ENCODE results near the gene ZNF543. TPM values are rescaled to one million over a fixed set of nuclear protein-coding genes. Genes with fewer than 3 reads are reported as not detected.

The ZNF543 gene
- total RNA-seq, 1 donor from 2014 or later, result 10.5 TPM

DNA sequence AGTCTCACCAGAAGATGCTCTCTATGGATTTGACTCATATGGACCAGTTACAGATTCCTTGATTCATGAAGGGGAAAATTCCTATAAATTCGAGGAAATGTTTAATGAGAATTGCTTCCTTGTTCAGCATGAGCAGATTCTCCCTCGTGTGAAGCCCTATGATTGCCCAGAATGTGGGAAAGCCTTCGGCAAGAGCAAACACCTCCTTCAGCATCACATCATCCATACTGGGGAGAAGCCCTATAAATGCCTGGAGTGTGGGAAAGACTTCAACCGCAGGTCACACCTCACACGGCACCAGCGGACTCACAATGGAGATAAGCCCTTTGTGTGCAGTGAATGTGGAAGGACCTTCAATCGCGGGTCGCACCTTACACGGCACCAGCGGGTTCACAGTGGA is 29.3 kb upstream of the ZNF543 start:
- H3K27me3 Mint-ChIP-seq, result no peaks in the 10 kb centered on the region
- TF ChIP-seq, protein P1, sequence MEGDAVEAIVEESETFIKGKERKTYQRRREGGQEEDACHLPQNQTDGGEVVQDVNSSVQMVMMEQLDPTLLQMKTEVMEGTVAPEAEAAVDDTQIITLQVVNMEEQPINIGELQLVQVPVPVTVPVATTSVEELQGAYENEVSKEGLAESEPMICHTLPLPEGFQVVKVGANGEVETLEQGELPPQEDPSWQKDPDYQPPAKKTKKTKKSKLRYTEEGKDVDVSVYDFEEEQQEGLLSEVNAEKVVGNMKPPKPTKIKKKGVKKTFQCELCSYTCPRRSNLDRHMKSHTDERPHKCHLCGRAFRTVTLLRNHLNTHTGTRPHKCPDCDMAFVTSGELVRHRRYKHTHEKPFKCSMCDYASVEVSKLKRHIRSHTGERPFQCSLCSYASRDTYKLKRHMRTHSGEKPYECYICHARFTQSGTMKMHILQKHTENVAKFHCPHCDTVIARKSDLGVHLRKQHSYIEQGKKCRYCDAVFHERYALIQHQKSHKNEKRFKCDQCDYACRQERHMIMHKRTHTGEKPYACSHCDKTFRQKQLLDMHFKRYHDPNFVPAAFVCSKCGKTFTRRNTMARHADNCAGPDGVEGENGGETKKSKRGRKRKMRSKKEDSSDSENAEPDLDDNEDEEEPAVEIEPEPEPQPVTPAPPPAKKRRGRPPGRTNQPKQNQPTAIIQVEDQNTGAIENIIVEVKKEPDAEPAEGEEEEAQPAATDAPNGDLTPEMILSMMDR (IDR thresholded peaks at IDR 0.05; ENCODE audit: unreplicated experiment), result no peak
- no peak overlapping the region for H3K27ac Mint-ChIP-seq
- H3K36me3 Mint-ChIP-seq (ENCODE audit: insufficient read depth), result peaks cover 85% of the 10 kb centered on the region
- DNase-seq (ENCODE audit: low spot score, unreplicated experiment), result no peak
- peaks cover 50% of the 10 kb centered on the region for H3K9me3 Mint-ChIP-seq (ENCODE audit: low read depth)
- no peak overlapping the region for H3K4me3 Mint-ChIP-seq (ENCODE audit: low read depth)
- H3K4me1 Mint-ChIP-seq (ENCODE audit: low read depth), result no peaks in the 10 kb centered on the region

GRCh38 chr19:57292547-57292946 is 27.7 kb upstream of the ZNF543 start:
- no peak overlapping the region for H3K27ac Mint-ChIP-seq
- H3K9me3 Mint-ChIP-seq (ENCODE audit: low read depth), result peaks cover 47% of the 10 kb centered on the region
- peaks cover 83% of the 10 kb centered on the region for H3K36me3 Mint-ChIP-seq (ENCODE audit: insufficient read depth)
- H3K4me3 Mint-ChIP-seq (ENCODE audit: low read depth), result no peak overlapping the region
- H3K27me3 Mint-ChIP-seq, result no peaks in the 10 kb centered on the region
- DNase-seq (ENCODE audit: low spot score, unreplicated experiment), result no peak
- no peaks in the 10 kb centered on the region for H3K4me1 Mint-ChIP-seq (ENCODE audit: low read depth)
- TF ChIP-seq, protein P1 (IDR thresholded peaks at IDR 0.05; ENCODE audit: unreplicated experiment), result no peak

GRCh38 chr19:57293719-57294118 is 26.6 kb upstream of the ZNF543 start:
- Mint-ChIP-seq H3K27me3 (no peaks in the 10 kb centered on the region), H3K9me3 (ENCODE audit: low read depth) (peaks cover 47% of the 10 kb centered on the region), H3K4me3 (ENCODE audit: low read depth) (no peak overlapping the region), H3K4me1 (ENCODE audit: low read depth) (no peaks in the 10 kb centered on the region), H3K27ac (no peak overlapping the region), H3K36me3 (ENCODE audit: insufficient read depth) (peaks cover 75% of the 10 kb centered on the region)
- TF ChIP-seq, protein P1 (IDR thresholded peaks at IDR 0.05; ENCODE audit: unreplicated experiment), result no peak
- DNase-seq (ENCODE audit: low spot score, unreplicated experiment), result no peak

DNA sequence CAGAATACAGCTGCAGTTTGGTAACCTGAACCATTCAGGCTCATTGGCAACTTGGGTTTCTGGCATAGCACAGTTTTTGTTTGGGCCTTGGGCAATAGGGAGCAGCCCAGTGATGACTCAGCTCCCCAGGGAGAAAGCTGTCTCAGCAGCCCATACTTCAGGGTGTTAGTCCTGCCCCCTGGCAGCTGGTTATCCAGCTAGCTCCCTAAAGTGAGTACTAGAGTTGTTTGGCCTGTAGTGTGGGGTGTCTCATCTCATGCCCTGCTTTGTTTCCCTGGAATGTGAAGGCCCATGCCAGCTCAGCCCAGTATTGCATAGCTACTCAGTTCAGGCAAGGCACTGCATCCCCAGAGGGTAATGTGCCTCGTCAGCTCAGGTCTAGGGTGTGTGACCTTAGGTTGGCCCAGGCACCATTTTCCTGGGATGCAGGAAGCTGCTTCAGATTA is 18.2 kb upstream of the ZNF543 start:
- Mint-ChIP-seq H3K36me3 (ENCODE audit: insufficient read depth) (peaks cover 19% of the 10 kb centered on the region), H3K4me1 (ENCODE audit: low read depth) (no peaks in the 10 kb centered on the region), H3K27me3 (no peaks in the 10 kb centered on the region), H3K9me3 (ENCODE audit: low read depth) (no peaks in the 10 kb centered on the region), H3K27ac (no peak overlapping the region), H3K4me3 (ENCODE audit: low read depth) (no peak overlapping the region)
- no peak for DNase-seq (ENCODE audit: low spot score, unreplicated experiment)
- TF ChIP-seq, protein P1 (IDR thresholded peaks at IDR 0.05; ENCODE audit: unreplicated experiment), result no peak

DNA sequence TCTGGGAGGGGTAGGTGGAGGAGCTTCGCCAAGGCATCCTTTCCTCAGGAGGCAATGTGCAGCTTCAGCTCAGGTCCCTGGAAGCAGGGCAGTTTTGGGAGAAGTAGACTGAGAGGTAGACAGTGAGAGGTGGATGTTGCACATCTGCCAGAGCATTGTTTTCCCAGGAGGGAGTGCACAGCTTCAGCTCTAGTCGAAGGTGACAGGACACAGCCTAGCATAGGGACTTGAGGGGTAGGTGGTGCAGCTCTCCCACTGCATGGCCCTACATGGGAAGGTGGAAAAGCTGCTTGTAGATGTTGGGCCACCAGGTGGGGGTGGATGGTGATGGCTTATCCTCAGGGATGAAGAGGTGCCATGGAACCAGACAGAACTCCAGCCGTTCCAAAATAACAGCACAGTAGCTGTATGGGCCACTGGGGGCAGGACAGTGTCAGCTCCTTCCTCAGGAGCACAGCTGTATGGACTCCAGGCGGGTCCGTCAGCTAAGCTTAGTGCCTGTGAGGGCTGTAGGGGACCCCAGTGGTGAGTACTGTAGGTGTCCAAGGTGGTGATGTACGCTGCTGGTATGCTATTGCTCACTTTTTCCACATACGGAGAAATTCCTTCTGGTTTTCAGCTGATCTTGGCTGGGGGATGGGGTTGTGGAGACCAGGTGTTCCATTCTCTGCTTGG is 17.4 kb upstream of the ZNF543 start:
- Mint-ChIP-seq H3K36me3 (ENCODE audit: insufficient read depth) (peaks cover 14% of the 10 kb centered on the region), H3K27ac (no peak overlapping the region), H3K4me1 (ENCODE audit: low read depth) (no peaks in the 10 kb centered on the region), H3K9me3 (ENCODE audit: low read depth) (no peaks in the 10 kb centered on the region), H3K4me3 (ENCODE audit: low read depth) (no peak overlapping the region), H3K27me3 (no peaks in the 10 kb centered on the region)
- DNase-seq (ENCODE audit: low spot score, unreplicated experiment), result no peak
- TF ChIP-seq, protein P1 (IDR thresholded peaks at IDR 0.05; ENCODE audit: unreplicated experiment), result no peak
